Karpas-422 (cell line): ENCODE results near the gene DENND5B. TPM values are rescaled to one million over a fixed set of nuclear protein-coding genes. Genes with fewer than 3 reads are reported as not detected.

Experiments used
- DNase-seq: peaks from one replicate; pipeline ENCODE4 v3.0.0-alpha.2; 2015
- H2AFZ ChIP-seq: fragments of 200-600 bp; sonication (generic); 2 replicates; pipeline ENCODE4 v1.6.1; 2014; ENCODE audit warnings: antibody characterized with exemption, low read length, mixed read lengths
- H3K27ac ChIP-seq: fragments of 200-600 bp; sonication (generic); 2 replicates; pipeline ENCODE4 v1.5.1; 2014; ENCODE audit warnings: mild to moderate bottlenecking, low read length, moderate library complexity
- H3K27me3 ChIP-seq: fragments of 200-600 bp; sonication (generic); 2 replicates; pipeline ENCODE4 v1.6.1; 2014; ENCODE audit warnings: low read length, mixed read lengths
- H3K36me3 ChIP-seq: fragments of 200-600 bp; sonication (generic); 2 replicates; pipeline ENCODE4 v1.6.1; 2014; ENCODE audit warnings: low read length, mixed read lengths; ENCODE audit not compliant: insufficient read depth
- H3K4me1 ChIP-seq: fragments of 200-600 bp; sonication (generic); 2 replicates; pipeline ENCODE4 v1.6.1; 2014; ENCODE audit warnings: mild to moderate bottlenecking, low read length, mixed read lengths
- H3K4me2 ChIP-seq: fragments of 200-600 bp; sonication (generic); 2 replicates; pipeline ENCODE4 v1.6.1; 2014; ENCODE audit warnings: low read length, low read depth, mild to moderate bottlenecking; ENCODE audit not compliant: poor library complexity, severe bottlenecking
- H3K4me3 ChIP-seq: fragments of 200-600 bp; sonication (generic); 2 replicates; pipeline ENCODE4 v1.5.1; 2014; ENCODE audit warnings: mild to moderate bottlenecking, antibody characterized with exemption, low read length, mixed read lengths
- H3K79me2 ChIP-seq: fragments of 200-600 bp; sonication (generic); 2 replicates; pipeline ENCODE4 v1.6.1; 2014; ENCODE audit warnings: mild to moderate bottlenecking, low read length, mixed read lengths
- H3K9ac ChIP-seq: fragments of 200-600 bp; sonication (generic); 2 replicates; pipeline ENCODE4 v1.6.0; 2014; ENCODE audit warnings: low read length
- H3K9me2 ChIP-seq: fragments of 200-600 bp; sonication (generic), shearing (Covaris generic); replicated peaks from 2 replicates; pipeline ENCODE4 v1.6.0; 2014; ENCODE audit warnings: mild to moderate bottlenecking, low read length, moderate library complexity; ENCODE audit not compliant: insufficient read depth
- H3K9me3 ChIP-seq: fragments of 300-700, 200-600 bp; sonication (generic); 2 replicates; pipeline ENCODE4 v1.6.1; 2014; ENCODE audit warnings: low read length, mixed read lengths
- H4K20me1 ChIP-seq: fragments of 200-600 bp; sonication (generic); 2 replicates; pipeline ENCODE4 v1.6.1; 2014; ENCODE audit warnings: mild to moderate bottlenecking, antibody characterized with exemption, low read length, low read depth; ENCODE audit not compliant: insufficient read depth
- total RNA-seq: library from RNA; depleted of rRNA; stranded (reverse); fragments of >200 nt; shearing (Covaris generic); gene quantifications from 2 replicates; pipeline ENCODE4 v1.2.3, GENCODE V29; 2014; ENCODE audit warnings: low replicate concordance

The DENND5B gene
- total RNA-seq, 1 experiment from 2014 or later, result 5.5 TPM

GRCh38 chr12:31588976-31589375 lies 2.0 kb downstream of the DENND5B start:
- H3K4me1 ChIP-seq, result peaks cover 48% of the 10 kb centered on the region
- no peak overlapping the region for H2AFZ ChIP-seq
- no peaks in the 10 kb centered on the region for H3K79me2 ChIP-seq
- H3K4me2 ChIP-seq, result peak overlapping the region; percentile 80
- no peaks in the 10 kb centered on the region for H3K9me2 ChIP-seq
- H3K9me3 ChIP-seq, result no peaks in the 10 kb centered on the region
- no peak overlapping the region for H3K27ac ChIP-seq
- H3K9ac ChIP-seq, result no peak overlapping the region; the same call in 1 of the 2 replicates
- no peaks in the 10 kb centered on the region for H3K36me3 ChIP-seq
- H3K4me3 ChIP-seq, result peak overlapping the region; percentile 78; the same call in 1 of the 2 replicates
- no peak for DNase-seq
- H3K27me3 ChIP-seq, result no peaks in the 10 kb centered on the region
- H4K20me1 ChIP-seq, result peaks cover 20% of the 10 kb centered on the region; the same call in 1 of the 2 replicates

- H3K4me3 ChIP-seq, result peak overlapping the region; percentile 34; the same call in 1 of the 2 replicates
- no peak overlapping the region for H3K9ac ChIP-seq
- H3K79me2 ChIP-seq, result no peaks in the 10 kb centered on the region
- H3K9me3 ChIP-seq, result no peaks in the 10 kb centered on the region
- peak; percentile 52 for DNase-seq
- H4K20me1 ChIP-seq, result peaks cover 24% of the 10 kb centered on the region; the same call in 1 of the 2 replicates
- no peaks in the 10 kb centered on the region for H3K36me3 ChIP-seq
- peak overlapping the region; percentile 43 for H3K4me2 ChIP-seq
- H3K4me1 ChIP-seq, result peaks cover 48% of the 10 kb centered on the region
- H3K9me2 ChIP-seq, result no peaks in the 10 kb centered on the region
- no peaks in the 10 kb centered on the region for H3K27me3 ChIP-seq
- H2AFZ ChIP-seq, result no peak overlapping the region
- H3K27ac ChIP-seq, result no peak overlapping the region
Measured at GRCh38 chr12:31586728-31587127, 4.2 kb downstream of the DENND5B start.

GRCh38 chr12:31585895-31586294 lies 5.0 kb downstream of the DENND5B start:
- no peak overlapping the region for H3K4me2 ChIP-seq

GRCh38 chr12:31585271-31585670 lies 5.7 kb downstream of the DENND5B start:
- peaks cover 24% of the 10 kb centered on the region; the same call in 1 of the 2 replicates for H4K20me1 ChIP-seq
- H3K4me1 ChIP-seq, result peaks cover 41% of the 10 kb centered on the region
- H3K4me3 ChIP-seq, result no peak overlapping the region
- no peak overlapping the region for H3K27ac ChIP-seq
- H3K27me3 ChIP-seq, result no peaks in the 10 kb centered on the region
- no peaks in the 10 kb centered on the region for H3K36me3 ChIP-seq
- H3K9me3 ChIP-seq, result no peaks in the 10 kb centered on the region
- H2AFZ ChIP-seq, result no peak overlapping the region
- no peaks in the 10 kb centered on the region for H3K9me2 ChIP-seq
- no peak for DNase-seq
- no peaks in the 10 kb centered on the region for H3K79me2 ChIP-seq
- no peak overlapping the region for H3K9ac ChIP-seq
- no peak overlapping the region for H3K4me2 ChIP-seq

More at GRCh38 chr12:31585895-31586294, 5.0 kb downstream of the DENND5B start:
- Histone ChIP-seq H3K36me3 (no peaks in the 10 kb centered on the region), H3K27ac (no peak overlapping the region), H3K79me2 (no peaks in the 10 kb centered on the region), H3K9me3 (no peaks in the 10 kb centered on the region), H3K27me3 (no peaks in the 10 kb centered on the region), H3K9ac (no peak overlapping the region), H3K4me1 (peaks cover 41% of the 10 kb centered on the region), H3K4me3 (no peak overlapping the region), H2AFZ (no peak overlapping the region), H4K20me1 (peaks cover 24% of the 10 kb centered on the region; the same call in 1 of the 2 replicates), H3K9me2 (no peaks in the 10 kb centered on the region)
- no peak for DNase-seq

- H3K9me2 ChIP-seq, result no peaks in the 10 kb centered on the region
- H3K27me3 ChIP-seq, result no peaks in the 10 kb centered on the region
- H3K4me3 ChIP-seq, result no peak overlapping the region
- H3K4me2 ChIP-seq, result no peak overlapping the region
- H3K4me1 ChIP-seq, result peaks cover 39% of the 10 kb centered on the region
- no peaks in the 10 kb centered on the region for H3K79me2 ChIP-seq
- H3K36me3 ChIP-seq, result no peaks in the 10 kb centered on the region
- DNase-seq, result no peak
- H3K9me3 ChIP-seq, result no peaks in the 10 kb centered on the region
- no peak overlapping the region for H2AFZ ChIP-seq
- H3K27ac ChIP-seq, result no peak overlapping the region
- no peak overlapping the region for H3K9ac ChIP-seq
- peaks cover 24% of the 10 kb centered on the region; the same call in 1 of the 2 replicates for H4K20me1 ChIP-seq
Measured at GRCh38 chr12:31584782-31585181, 6.2 kb downstream of the DENND5B start.

GRCh38 chr12:31583878-31584277 lies 7.1 kb downstream of the DENND5B start:
- Histone ChIP-seq H3K4me3 (no peak overlapping the region), H3K79me2 (no peaks in the 10 kb centered on the region), H3K27ac (no peak overlapping the region), H3K9me2 (no peaks in the 10 kb centered on the region), H3K9me3 (no peaks in the 10 kb centered on the region), H3K4me1 (peaks cover 30% of the 10 kb centered on the region), H2AFZ (no peak overlapping the region), H3K27me3 (no peaks in the 10 kb centered on the region), H3K9ac (no peak overlapping the region), H3K4me2 (no peak overlapping the region), H3K36me3 (no peaks in the 10 kb centered on the region), H4K20me1 (peaks cover 24% of the 10 kb centered on the region; the same call in 1 of the 2 replicates)
- no peak for DNase-seq

- H3K9ac ChIP-seq, result no peak overlapping the region
- H3K27me3 ChIP-seq, result no peaks in the 10 kb centered on the region
- peaks cover 22% of the 10 kb centered on the region for H3K4me1 ChIP-seq
- H3K4me3 ChIP-seq, result no peak overlapping the region
- H4K20me1 ChIP-seq, result peaks cover 12% of the 10 kb centered on the region; the same call in 1 of the 2 replicates
- H3K36me3 ChIP-seq, result no peaks in the 10 kb centered on the region
- no peak overlapping the region for H3K27ac ChIP-seq
- H3K9me2 ChIP-seq, result no peaks in the 10 kb centered on the region
- H3K4me2 ChIP-seq, result no peak overlapping the region
- no peaks in the 10 kb centered on the region for H3K9me3 ChIP-seq
- no peak for DNase-seq
- no peak overlapping the region for H2AFZ ChIP-seq
- no peaks in the 10 kb centered on the region for H3K79me2 ChIP-seq
Measured at GRCh38 chr12:31582155-31582554, 8.8 kb downstream of the DENND5B start.

GRCh38 chr12:31578632-31579031 lies 12.3 kb downstream of the DENND5B start:
- no peak for DNase-seq
- H2AFZ ChIP-seq, result no peak overlapping the region
- H3K27ac ChIP-seq, result no peak overlapping the region
- H3K9ac ChIP-seq, result no peak overlapping the region
- H3K4me1 ChIP-seq, result peaks cover 3% of the 10 kb centered on the region; the same call in 1 of the 2 replicates
- H3K9me2 ChIP-seq, result no peaks in the 10 kb centered on the region
- H3K4me2 ChIP-seq, result no peak overlapping the region
- no peaks in the 10 kb centered on the region for H3K36me3 ChIP-seq
- no peak overlapping the region for H3K4me3 ChIP-seq
- H4K20me1 ChIP-seq, result peaks cover 10% of the 10 kb centered on the region; the same call in 1 of the 2 replicates
- no peaks in the 10 kb centered on the region for H3K79me2 ChIP-seq
- no peaks in the 10 kb centered on the region for H3K27me3 ChIP-seq
- no peaks in the 10 kb centered on the region for H3K9me3 ChIP-seq
